K562 (cell line): ENCODE results near the gene PDRG1. TPM values are rescaled to one million over a fixed set of nuclear protein-coding genes. Genes with fewer than 3 reads are reported as not detected.

Source experiments
- CHD2 ChIP-seq: IDR thresholded peaks from 2 replicates; pipeline ENCODE4 v1.6.1; 2011; ENCODE audit warnings: low read depth, low read length
- ERF ChIP-seq: fragments of 450-650 bp; formaldehyde crosslinking; IDR thresholded peaks from 2 replicates; pipeline ENCODE4 v1.4.0; 2020; ENCODE audit warnings: mild to moderate bottlenecking, mixed read lengths
- HMGN3 ChIP-seq: IDR thresholded peaks from 2 replicates; pipeline ENCODE4 v1.6.1; 2011; ENCODE audit warnings: borderline replicate concordance, low read depth, mild to moderate bottlenecking, mixed read lengths, low read length; ENCODE audit not compliant: insufficient read length; ENCODE audit errors: extremely low read depth
- KDM1A ChIP-seq, 2 experiments: fragments of 450-650 bp; IDR thresholded peaks; 2 replicates each; pipeline ENCODE4 v1.6.1; 2016; ENCODE audit warnings: mild to moderate bottlenecking in 2 of 2
- L3MBTL2 ChIP-seq: fragments of 450-650 bp; IDR thresholded peaks from 2 replicates; pipeline ENCODE4 v1.6.1; 2016; ENCODE audit warnings: mild to moderate bottlenecking, moderate library complexity
- NR4A1 ChIP-seq, 2 experiments: fragments of 250-450 bp in 1 of 2; fragments of 450-650 bp in 1 of 2; sonication (Bioruptor Pico) in 1 of 2; IDR thresholded peaks; 2 replicates each; pipeline versions ENCODE4 v1.4.0 to v1.6.1; 2016 to 2020; ENCODE audit warnings: mild to moderate bottlenecking in 2 of 2, missing compliant biosample characterization in 1 of 2, missing genetic modification characterization in 1 of 2, moderate library complexity in 1 of 2
- PKNOX1 ChIP-seq: fragments of 450-650 bp; IDR thresholded peaks from 2 replicates; pipeline ENCODE4 v1.6.1; 2016
- POLR2AphosphoS5 ChIP-seq: IDR thresholded peaks from 2 replicates; pipeline ENCODE4 v1.6.1; 2011; ENCODE audit warnings: mild to moderate bottlenecking, low read depth, low read length, moderate library complexity; ENCODE audit not compliant: control insufficient read depth, insufficient read depth
- SMARCA5 ChIP-seq: fragments of 450-650 bp; IDR thresholded peaks from 2 replicates; pipeline ENCODE4 v1.6.1; 2016
- STAT6 ChIP-seq: sonication (generic); formaldehyde crosslinking; IDR thresholded peaks from 2 replicates; pipeline ENCODE4 v1.8.1; 2023; ENCODE audit warnings: mild to moderate bottlenecking, missing genetic modification reagents
- ZNF263 ChIP-seq: sonication (generic); formaldehyde crosslinking; IDR thresholded peaks from 2 replicates; pipeline ENCODE4 v1.8.0; 2022; ENCODE audit warnings: mild to moderate bottlenecking, missing genetic modification reagents, borderline replicate concordance
- ZNF561 ChIP-seq: fragments of 450-650 bp; formaldehyde crosslinking; conservative IDR thresholded peaks from 2 replicates; pipeline ENCODE4 v1.4.0; 2020; ENCODE audit warnings: mild to moderate bottlenecking, moderate library complexity
- ZSCAN29 ChIP-seq: fragments of 450-650 bp; IDR thresholded peaks from 2 replicates; pipeline ENCODE4 v1.6.1; 2017
- polyA plus RNA-seq, 8 experiments: library from polyadenylated mRNA; depleted of rRNA in 4 of 8; stranded (reverse) in 5 of 8; unstranded in 3 of 8; fragments of >200 nt; fragmentation: Nextera tagmentation in 2 of 8; fragmentation: Illumina TruSeq in 1 of 8; extraction: Ambion mirVana in 2 of 8; extraction: Trizol in 1 of 8; gene quantifications; 2 replicates each; pipeline versions ENCODE4 v1.2.1 to v1.2.3, GENCODE V29; 2011 to 2014; ENCODE audit warnings: inconsistent platforms in 1 of 8, missing spikeins in 1 of 8
- total RNA-seq, 7 experiments: library from RNA; depleted of rRNA in 6 of 7; stranded (reverse); fragments of >200 nt in 6 of 7; fragmentation: Illumina TruSeq in 2 of 7; extraction: Trizol in 2 of 7; gene quantifications; 2 replicates each; pipeline versions ENCODE4 v1.2.1 to v1.2.3, GENCODE V29; 2011 to 2021; ENCODE audit warnings: low replicate concordance in 1 of 7
- TF ChIP-seq, protein P1 (sequence below): sonication (generic); formaldehyde crosslinking; IDR thresholded peaks from 2 replicates; pipeline ENCODE4 v1.8.1; 2023; ENCODE audit warnings: mild to moderate bottlenecking, missing genetic modification reagents

PDRG1 gene
- total and polyA plus RNA-seq, 9 of the 15 experiments (the other 6 are each of a cell fraction or from before 2014, with no cell fraction given): 12.6 to 58.6 (median 26.1) TPM

DNA sequence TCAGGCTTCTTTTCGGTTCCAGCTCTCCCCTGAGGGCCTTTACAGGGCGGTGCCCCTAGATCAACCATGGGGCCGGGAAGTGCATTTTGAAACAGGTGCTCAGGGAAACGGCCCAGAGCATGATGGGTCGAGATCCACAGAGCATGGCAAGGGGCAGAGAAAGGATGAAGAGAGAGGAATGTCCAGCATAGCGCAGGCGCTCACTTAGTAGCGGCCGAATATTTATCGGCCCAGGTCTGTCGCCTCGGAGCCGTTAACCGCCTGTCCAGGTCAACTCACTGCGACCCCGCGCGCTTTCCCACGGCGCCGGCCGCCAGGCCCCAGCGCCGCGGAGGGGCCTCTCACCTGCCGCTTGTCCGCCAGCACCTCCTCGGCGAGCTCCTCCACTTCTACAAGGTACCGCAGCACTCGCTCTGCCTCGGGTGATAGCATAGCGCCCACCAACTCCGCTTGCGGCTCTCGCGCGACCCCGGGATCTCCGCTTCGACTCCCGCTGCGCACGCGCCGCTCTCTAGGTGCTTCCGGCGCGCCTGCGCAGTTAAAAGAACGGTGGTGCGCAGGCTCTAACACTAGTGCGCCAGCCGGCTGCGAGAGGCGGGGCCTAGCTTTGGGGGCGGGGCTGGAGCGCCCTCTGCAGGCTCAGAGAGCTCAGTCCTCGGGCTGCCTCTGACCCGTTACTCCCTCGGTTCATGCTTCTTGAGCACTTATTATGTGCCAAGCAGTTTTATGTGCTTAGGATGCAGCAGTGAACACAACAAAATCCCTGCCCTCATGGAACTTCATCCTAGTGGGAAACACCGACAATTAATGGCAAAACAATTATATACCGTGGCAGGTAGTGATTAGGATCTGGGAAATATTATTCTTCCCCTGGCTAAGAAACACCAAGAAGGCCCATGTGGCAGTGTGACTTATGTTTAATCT lies at the start of gene PDRG1 (continued):
- TF ChIP-seq SMARCA5: no peak
- TF ChIP-seq ZNF263: peak; percentile 56; the same call in 1 of the 2 replicates
- TF ChIP-seq STAT6 (CRISPR knock-in tag): no peak
- TF ChIP-seq L3MBTL2: peak; percentile 97
- 0 out of 2 replicates have a peak, but pooled peaks have one; percentile 7 for TF ChIP-seq NR4A1 (CRISPR knock-in tag; IDR thresholded peaks at IDR 0.05)
- TF ChIP-seq NR4A1 (tag; IDR thresholded peaks at IDR 0.05): no peak
- peak; percentile 98 for TF ChIP-seq CHD2
- TF ChIP-seq PKNOX1: no peak
- TF ChIP-seq, protein P1, sequence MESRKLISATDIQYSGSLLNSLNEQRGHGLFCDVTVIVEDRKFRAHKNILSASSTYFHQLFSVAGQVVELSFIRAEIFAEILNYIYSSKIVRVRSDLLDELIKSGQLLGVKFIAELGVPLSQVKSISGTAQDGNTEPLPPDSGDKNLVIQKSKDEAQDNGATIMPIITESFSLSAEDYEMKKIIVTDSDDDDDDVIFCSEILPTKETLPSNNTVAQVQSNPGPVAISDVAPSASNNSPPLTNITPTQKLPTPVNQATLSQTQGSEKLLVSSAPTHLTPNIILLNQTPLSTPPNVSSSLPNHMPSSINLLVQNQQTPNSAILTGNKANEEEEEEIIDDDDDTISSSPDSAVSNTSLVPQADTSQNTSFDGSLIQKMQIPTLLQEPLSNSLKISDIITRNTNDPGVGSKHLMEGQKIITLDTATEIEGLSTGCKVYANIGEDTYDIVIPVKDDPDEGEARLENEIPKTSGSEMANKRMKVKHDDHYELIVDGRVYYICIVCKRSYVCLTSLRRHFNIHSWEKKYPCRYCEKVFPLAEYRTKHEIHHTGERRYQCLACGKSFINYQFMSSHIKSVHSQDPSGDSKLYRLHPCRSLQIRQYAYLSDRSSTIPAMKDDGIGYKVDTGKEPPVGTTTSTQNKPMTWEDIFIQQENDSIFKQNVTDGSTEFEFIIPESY (CRISPR knock-in tag): peak; percentile 56
- peak; percentile 92 for TF ChIP-seq ERF (CRISPR knock-in tag)
- TF ChIP-seq ZSCAN29: no peak
- peak; percentile 74 for TF ChIP-seq HMGN3
- TF ChIP-seq POLR2AphosphoS5: peak; percentile 69
- no peak for TF ChIP-seq ZNF561 (CRISPR knock-in tag)
- no peak for TF ChIP-seq KDM1A (IDR thresholded peaks at IDR 0.05)
